GM18858 (cell line): Measurements from ENCODE around the gene KRTAP3-3.

Experiments used
- ATAC-seq: cut with Tn5 transposase; IDR thresholded peaks from one replicate; pipeline ENCODE4 v1.9.1; 2021; ENCODE audit not compliant: unreplicated experiment

Gene KRTAP3-3

DNA sequence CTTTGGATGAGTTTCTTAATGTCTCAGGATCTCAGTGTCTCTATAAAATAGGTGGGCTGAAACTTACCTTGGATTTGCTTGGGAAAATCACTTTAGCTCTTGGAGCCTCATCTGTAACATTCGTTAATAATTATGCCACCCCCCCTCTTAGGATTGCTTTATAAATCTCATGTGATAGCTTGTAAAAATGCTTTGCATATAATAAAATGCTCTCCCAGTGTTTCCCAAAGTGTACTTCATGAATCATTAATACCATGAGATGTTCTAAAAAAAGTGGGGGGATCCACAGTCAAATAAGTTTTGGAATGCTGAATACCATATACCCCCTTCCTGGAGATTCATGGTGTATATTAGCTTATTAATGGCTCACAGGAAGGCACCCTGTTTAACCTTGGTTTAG, 32.4 kb downstream of the KRTAP3-3 start:
- ATAC-seq = no peak

DNA sequence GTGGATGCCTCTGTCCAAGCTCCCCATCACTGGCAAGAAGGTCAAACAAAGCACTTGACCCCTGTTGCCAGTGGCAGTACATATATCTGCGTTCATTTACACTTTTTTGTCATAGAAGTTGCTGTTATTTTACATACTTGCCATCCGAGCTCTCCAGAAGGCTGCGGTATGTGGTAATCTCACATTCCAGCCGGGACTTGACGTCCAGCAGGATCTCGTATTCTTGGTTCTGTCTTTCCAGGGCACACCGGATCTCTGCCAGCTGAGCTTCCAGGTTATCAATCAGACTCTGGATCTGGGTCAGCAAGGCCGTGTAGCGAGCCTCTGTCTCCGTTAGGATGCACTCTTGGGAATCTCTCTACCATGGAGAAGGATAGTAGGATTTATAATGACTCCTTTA, 33.8 kb downstream of the KRTAP3-3 start:
- no peak for ATAC-seq

DNA sequence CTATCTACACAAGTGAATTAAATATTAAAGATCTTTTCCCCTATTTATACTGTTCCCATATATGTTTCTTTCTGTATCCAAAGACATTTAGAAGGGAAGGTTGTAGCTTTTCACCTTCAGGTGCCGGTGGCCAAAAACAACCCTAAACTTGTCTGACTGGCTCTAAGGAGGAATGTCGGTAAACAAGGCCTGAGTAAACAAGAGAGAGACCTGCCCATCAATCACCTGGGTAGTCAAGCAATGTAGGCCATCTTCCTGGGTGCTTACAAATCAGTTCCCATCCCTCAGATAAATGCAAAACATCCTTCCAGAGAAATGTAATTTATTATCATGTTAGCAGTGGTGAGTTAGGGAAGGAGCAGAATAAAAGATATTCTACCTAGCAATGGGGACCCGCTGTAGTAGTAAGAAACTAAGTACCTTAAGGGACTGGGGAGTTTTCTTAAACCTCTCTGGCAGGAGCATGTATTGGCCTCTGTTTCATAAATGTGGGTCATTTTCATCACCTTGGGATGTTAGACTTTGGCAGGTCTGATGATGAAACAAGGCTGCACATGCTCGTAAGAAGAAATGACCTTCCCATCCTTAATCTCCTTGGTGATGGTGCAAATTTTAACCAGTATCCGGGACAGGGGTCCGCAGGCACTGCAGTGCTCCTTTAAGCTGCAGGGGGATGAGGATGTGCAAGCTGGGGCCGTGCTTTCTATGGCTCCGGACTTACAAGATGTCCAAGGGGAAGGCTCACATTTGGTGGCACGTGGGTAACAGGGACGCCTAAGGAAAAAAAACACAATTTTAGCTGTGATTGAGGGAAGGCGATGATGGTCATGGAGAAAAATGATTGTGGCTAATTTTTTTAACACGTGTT, 35.6 kb downstream of the KRTAP3-3 start:
- no peak for ATAC-seq

DNA sequence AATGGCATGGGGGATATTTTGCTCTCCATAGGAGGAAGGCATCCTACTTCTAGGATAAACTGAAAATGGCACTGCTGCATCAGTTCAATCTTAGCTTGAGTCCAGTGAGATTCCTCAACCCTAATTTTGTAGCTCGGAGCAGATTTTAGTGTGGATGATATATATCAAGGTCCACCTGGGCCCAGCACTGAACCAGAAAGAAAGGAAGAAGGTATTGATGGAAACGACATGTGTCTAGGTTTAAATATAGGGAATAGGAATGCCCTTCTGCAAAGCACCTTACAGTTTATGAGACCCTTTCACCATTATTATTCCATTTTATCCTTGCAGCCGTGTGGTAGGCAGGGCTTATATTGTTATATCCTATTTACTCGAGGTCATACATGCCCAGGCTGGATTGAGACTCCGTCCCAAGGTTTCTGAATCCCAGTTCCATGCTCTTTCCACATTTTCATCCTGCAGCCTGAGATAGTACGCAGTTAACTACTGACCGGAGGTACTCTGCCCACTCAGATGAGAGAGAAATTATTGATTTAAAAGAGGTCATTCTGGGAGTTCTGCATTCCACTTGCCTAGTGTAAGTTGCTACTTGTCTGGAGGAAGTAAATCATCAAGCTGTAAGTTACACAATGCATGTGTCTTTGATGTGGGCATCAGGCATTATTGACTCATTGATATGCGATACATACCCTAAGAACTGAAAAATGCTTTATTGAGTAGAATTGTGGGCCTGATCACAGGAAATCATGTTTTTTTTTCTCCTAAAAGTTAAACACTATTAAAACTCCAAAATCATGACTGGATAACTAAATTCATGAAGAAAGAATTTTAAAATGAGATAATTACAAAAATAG, 37.3 kb downstream of the KRTAP3-3 start:
- no peak for ATAC-seq

DNA sequence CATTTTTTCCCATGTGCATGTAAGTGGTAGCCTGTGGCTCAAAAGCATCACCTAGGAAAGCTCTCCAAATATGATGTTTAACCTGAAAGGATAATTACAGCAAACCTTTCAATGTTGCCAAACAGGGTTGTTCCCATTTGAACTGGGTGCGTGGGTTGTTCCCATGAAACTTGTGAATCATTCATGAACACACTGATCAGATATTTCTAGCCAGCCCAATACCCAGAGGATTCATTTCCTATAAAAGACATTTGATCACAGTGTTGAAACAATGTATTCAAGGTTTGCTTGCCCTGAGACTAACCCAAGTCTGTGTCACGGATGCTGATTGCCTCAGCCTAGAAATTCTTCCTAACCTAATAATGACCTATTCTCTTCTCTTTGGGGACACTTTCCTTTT, 40.1 kb downstream of the KRTAP3-3 start:
- no peak for ATAC-seq

DNA sequence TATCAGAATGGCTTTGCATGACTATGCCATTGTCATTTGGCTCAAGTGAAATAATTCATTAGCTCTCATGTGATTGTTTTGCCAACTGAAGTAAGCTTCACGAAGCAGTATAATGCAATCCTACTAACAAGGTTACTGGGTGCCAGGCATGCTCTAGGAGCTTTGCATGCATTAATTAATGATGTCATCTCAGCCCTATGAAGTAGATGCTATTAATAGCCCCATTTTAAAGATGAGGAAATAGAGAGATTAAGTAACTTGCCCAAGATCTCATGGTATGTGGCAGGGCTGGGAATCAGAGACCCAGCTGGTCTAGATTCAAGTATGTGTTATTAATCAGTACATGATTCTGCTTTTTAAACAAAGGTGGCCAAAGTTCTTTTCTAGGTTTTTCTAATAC, 41.3 kb downstream of the KRTAP3-3 start:
- no peak for ATAC-seq

DNA sequence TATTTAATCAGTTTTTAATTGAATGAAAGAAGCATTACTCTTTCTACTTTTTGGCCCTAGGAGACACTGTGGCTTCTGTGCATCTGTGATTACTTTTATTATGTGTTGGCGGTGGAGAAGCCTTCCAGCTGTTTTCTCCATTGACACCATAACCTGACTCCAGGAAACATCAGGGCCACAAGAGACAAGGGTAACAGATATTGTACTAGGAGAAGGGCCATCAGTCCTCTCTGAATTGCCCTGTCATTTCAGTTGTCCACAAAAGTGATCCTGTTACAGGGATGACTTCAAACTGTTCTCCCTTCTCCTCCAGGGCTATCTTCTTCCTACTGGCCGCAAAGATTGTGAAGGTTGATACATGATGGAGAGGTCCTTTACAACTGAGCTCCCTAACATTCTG, 41.8 kb downstream of the KRTAP3-3 start:
- ATAC-seq = no peak

DNA sequence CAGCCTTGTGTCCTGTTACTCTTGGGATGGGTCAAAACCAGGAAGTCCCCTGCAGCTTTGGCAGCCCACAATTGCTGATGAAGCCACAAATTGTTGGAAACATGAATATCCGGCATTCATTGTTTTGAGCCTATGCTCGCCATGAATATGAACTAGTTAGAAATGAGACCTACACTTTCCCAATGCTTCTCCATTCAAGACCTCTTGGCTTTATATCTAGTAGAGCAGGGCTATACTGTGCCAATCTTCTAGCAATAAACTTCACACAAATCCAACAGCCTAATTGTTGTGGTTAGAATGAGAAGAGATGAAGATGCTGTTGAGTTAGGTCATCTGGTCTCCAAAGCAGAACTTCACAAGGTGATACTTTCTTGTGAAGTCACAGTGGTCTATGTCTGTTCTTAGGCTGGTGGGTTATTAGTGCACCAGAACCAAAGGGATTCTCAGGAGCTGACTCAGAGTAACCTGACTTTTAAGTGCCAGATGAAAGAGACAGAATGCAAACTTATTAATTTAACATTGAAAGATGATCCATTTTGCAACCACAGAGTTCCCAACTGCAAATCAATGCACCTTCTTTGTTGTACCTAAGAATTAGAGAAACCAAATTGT, 42.8 kb downstream of the KRTAP3-3 start:
- no peak for ATAC-seq

DNA sequence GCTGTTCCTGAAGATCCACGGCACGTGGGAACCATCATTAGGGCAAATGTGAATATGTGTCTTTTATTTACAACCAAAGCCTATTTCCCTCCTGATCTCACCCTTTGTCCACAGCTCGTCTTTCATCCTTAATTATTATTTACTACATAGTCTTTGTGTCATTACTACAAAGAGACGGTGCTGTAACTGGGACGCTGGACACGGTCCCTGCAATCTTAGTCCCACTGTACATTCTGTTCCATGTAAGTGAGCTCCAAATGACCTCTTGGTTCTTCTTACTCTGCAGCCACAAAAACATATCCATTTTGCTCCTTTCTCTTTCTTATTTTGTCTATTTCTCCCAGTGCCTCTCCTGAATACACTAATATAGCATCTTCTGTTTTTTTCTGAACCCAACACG, 43.8 kb downstream of the KRTAP3-3 start:
- ATAC-seq = no peak

DNA sequence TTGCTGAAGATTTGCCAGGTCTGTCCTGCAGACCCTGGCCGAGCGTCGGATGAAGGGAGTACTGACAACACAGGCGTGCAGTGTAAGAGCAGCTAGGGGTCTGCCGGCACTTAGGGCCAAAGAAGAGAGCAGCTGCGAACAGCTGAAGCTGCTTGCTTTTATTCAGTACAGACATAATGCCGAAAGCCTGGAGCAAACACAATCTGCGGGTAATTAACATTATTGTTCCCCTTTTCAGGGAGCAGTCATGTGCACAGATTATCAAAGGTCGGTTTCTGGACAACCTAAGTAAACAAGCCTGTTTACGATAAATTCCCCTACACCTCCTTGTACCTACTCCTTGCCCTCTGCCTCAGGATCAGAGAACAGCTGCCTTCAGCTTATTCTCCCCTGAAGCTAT, 44.5 kb downstream of the KRTAP3-3 start:
- no peak for ATAC-seq

DNA sequence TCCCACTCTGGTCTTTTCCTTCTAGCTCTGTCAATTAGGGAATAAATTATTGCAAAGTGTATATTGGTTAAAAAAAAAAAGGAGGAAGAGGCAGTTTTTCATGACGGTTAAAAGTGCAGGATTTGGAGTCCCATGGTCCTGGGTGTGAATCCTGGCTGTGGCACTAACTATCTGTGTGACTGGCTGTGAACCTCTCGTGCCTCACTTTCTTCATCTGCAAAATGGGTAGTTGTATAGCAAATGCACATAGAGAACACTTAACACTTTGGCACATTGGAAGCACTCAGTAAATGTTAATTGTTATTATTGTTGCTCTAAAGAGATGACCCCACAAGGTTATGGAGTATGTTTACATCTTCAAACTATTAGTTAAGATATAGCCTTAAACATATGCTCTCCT, 46.0 kb downstream of the KRTAP3-3 start:
- no peak for ATAC-seq

DNA sequence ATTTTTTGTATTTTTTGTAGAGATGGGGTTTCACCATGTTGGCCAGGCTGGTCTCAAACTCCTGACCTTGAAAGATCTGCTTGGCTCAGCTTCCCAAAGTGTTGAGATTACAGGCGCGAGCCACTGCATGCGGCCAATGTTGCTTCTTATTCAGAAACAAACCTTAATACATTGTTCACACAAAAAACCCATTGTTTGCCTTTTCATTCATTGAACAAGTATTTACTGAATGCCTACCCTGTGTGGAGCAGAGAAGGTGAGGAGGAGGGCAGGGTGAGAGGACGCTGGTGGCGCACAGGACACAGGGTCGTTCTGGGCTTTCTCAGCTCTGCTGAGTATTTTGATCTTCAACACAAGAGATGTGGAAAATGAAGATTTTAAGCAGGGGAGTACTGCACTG, 48.5 kb downstream of the KRTAP3-3 start:
- no peak for ATAC-seq

DNA sequence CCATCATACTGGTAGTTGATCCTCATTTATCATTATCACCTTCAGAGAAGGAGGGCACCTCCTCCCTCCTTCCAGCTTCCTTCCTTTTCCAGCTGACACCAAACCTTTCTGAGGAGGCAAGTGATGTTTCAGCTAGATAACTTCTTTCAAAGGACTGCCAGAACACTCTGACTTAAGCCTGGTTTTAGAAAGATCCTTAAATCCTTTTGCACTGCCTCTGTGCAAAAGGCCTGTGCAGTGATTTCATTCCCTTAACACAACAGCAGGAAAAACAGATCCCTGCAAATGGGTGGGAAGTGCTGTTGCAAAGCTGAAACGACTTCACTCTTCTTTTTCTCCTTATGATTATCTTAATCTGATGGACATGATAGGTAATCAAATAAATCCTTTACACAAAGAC, 49.4 kb downstream of the KRTAP3-3 start:
- ATAC-seq = no peak
